ENCODE measurements around the gene NDUFS6.
"Not testable (repeated sequence)": the region's sequence is repeated elsewhere in the genome, so short reads cannot be mapped to it uniquely, and the experiment has no call there.

The NDUFS6 gene

GRCh38 chr5:1840741-1841521 is 39.7 kb downstream of the NDUFS6 start:
- TF ChIP-seq CTCF (conservative IDR thresholded peaks at IDR 0.05), result no peak
- H3K27ac ChIP-seq, result no peak overlapping the region

- peak overlapping the region; percentile 11; the same call in 1 of the 2 replicates for H3K27ac ChIP-seq
- no peak for TF ChIP-seq CTCF (conservative IDR thresholded peaks at IDR 0.05)
These were observed 41.0 kb downstream of the NDUFS6 start for GRCh38 chr5:1842004-1842819.

- H3K27ac ChIP-seq, result not testable (repeated sequence)
These were observed 42.6 kb downstream of the NDUFS6 start for GRCh38 chr5:1843761-1844160.

GRCh38 chr5:1844708-1845436 is 43.7 kb downstream of the NDUFS6 start:
- no peak for TF ChIP-seq CTCF (conservative IDR thresholded peaks at IDR 0.05)

GRCh38 chr5:1845696-1846095 is 44.5 kb downstream of the NDUFS6 start:
- no peak for TF ChIP-seq CTCF (conservative IDR thresholded peaks at IDR 0.05)
- H3K27ac ChIP-seq, result no peak overlapping the region

More at GRCh38 chr5:1844708-1845436, 43.7 kb downstream of the NDUFS6 start:
- no peak overlapping the region for H3K27ac ChIP-seq

GRCh38 chr5:1846583-1846982 is 45.4 kb downstream of the NDUFS6 start:
- H3K27ac ChIP-seq, result no peak overlapping the region

GRCh38 chr5:1847056-1847455 is 45.8 kb downstream of the NDUFS6 start:
- no peak overlapping the region for H3K27ac ChIP-seq
- no peak for TF ChIP-seq CTCF (conservative IDR thresholded peaks at IDR 0.05)

More at GRCh38 chr5:1846583-1846982, 45.4 kb downstream of the NDUFS6 start:
- no peak for TF ChIP-seq CTCF (conservative IDR thresholded peaks at IDR 0.05)

Measured in VCaP (cell line).